ENCODE measurements around the gene SASH3.

The SASH3 gene

DNA sequence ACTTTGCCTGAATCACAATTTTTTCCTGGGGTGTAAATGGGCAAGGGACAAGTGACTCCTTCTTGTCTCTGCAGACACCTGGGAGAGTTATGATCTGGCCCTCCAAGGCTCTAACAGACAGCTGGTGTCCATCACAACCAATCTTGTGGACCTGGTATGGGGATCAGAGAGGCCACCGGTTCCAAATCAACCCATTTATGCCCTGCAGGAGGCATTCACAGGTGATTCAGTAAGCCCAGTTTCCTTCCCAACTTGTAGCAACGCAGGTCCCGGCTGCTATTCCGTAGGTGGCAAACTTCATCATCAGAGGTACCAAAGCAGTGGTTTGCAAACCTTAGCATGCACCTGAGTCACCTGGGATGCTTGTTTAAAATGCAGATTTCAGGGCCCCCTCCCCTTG lies 32.2 kb upstream of the SASH3 start:
- TF ChIP-seq POLR2A (IDR thresholded peaks at IDR 0.05; ENCODE audit: low read depth, low read length) = no peak
- DNase-seq (ENCODE audit: insufficient read length, low spot score) = no peak
- no peak for FAIRE-seq

GRCh38 chrX:129748305-129748704 lies 31.4 kb upstream of the SASH3 start:
- TF ChIP-seq POLR2A (IDR thresholded peaks at IDR 0.05; ENCODE audit: low read depth, low read length) = no peak
- no peak for DNase-seq (ENCODE audit: insufficient read length, low spot score)
- no peak for FAIRE-seq

- FAIRE-seq (no peak), DNase-seq (ENCODE audit: insufficient read length, low spot score) (no peak)
- TF ChIP-seq POLR2A (IDR thresholded peaks at IDR 0.05; ENCODE audit: low read depth, low read length) = no peak
Observed at GRCh38 chrX:129749069-129749468, 30.7 kb upstream of the SASH3 start.

DNA sequence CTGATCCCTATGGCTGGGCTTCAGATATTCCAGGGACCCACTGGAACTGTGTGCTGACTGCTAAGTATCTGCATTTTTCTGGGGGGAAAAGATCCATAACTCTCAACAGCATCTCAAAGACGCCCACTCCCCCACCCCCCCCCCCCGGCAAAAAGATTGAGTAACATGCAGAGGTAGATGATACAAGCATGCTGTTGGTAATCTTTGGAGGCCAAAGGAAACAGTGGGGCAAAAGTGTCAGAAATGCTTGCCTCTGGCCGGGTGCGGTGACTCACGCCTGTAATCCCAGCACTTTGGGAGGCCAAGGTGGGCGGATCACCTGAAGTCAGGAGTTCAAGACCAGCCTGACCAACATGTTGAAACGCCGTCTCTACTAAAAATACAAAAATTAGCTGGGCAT lies 28.8 kb upstream of the SASH3 start:
- FAIRE-seq (no peak), DNase-seq (ENCODE audit: insufficient read length, low spot score) (no peak)
- no peak for TF ChIP-seq POLR2A (IDR thresholded peaks at IDR 0.05; ENCODE audit: low read depth, low read length)

- no peak for TF ChIP-seq POLR2A (IDR thresholded peaks at IDR 0.05; ENCODE audit: low read depth, low read length)
- FAIRE-seq (no peak), DNase-seq (ENCODE audit: insufficient read length, low spot score) (no peak)
Observed at GRCh38 chrX:129754056-129755024, 25.4 kb upstream of the SASH3 start.

DNA sequence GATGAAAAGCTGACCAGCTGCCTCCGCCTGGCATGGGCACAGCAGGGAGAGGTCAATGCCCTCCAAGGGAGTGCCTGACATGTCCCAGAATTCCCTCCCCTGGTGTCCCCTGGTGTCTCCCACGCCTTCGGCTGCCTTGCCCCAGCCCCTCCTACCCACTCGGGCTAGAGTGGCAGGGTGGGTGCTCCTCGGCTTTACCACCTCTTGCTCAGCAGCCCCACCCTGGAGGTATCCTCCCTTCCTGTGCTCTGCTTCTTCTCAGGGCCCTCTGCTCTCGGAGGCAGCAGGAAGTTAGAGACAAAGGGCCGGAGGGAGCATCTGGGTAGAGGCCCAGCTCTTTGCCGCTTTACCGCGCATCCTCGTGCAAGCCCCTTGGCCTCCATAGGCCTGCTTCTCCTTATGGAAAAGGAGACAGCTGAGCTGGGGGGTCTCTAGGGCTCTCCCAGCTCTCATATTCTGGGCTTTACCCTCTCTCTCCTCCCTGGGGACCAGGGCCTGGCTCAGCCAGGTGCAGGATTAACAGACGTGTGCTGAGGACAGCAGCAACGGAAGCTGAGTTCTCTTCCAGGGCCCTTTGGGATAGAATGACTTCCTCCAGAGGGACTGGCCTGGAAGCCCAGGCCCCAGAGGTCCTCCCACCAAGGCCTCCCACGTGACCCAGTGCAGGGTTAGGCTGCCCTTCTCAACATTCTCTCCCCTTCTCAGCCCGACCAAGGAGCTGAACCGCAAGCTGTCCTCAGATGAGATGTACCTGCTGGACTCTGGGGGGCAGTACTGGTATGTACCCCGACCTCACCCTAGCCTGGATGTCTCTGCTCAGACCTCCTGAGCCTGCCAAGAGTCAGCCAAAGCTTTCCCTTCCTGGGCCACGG lies 23.7 kb upstream of the SASH3 start:
- DNase-seq (ENCODE audit: insufficient read length, low spot score) (no peak), FAIRE-seq (no peak)
- no peak for TF ChIP-seq POLR2A (IDR thresholded peaks at IDR 0.05; ENCODE audit: low read depth, low read length)

DNA sequence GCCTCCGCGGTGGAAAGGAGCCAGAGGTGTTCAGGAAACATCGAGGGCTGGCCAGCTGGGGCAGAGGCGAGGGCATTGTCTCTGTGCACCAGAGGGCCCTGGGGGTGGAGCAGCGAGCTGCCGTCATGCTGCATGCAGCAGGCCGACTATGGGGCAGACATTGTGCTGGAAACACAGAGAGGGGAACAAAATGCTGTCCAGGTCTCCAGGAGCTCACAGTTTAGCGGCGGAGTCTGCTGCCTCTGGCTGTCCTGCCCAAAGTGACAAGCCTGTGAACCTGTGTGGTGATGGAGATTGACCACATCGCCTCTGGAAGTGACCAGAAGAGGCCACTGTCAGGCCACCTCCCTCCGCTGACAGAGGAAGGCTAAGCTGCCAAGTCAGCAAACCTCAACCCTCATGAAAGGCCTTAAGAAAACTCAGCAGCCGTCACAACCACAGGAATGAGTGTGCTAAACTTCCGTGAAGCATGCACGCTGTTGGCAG lies 20.1 kb upstream of the SASH3 start:
- FAIRE-seq = peak; percentile 75
- no peak for TF ChIP-seq POLR2A (IDR thresholded peaks at IDR 0.05; ENCODE audit: low read depth, low read length)
- peak; percentile 32 for DNase-seq (ENCODE audit: insufficient read length, low spot score)

GRCh38 chrX:129760155-129760554 lies 19.6 kb upstream of the SASH3 start:
- TF ChIP-seq POLR2A (IDR thresholded peaks at IDR 0.05; ENCODE audit: low read depth, low read length) = no peak
- no peak for DNase-seq (ENCODE audit: insufficient read length, low spot score)
- no peak for FAIRE-seq

- no peak for FAIRE-seq
- no peak for DNase-seq (ENCODE audit: insufficient read length, low spot score)
Observed at GRCh38 chrX:129760981-129761380, 18.8 kb upstream of the SASH3 start.

DNA sequence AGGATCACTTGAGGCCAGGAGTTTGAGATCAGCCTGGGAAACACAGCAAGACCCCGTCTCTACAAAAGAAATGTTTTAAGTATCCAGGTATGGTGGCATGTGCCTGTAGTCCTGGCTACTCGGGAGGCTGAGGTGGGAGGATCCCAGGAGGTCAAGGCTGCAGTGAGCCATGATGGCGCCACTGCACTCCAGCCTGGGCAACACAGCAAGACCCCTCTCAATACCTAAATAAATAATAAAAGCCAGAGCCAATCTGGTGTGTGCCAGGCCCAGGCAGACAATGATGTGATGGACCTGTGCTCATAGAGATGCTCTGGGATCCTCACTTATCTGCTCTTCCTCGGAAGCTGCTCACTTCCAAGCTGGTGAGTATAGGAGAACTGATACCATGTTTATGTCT lies 18.2 kb upstream of the SASH3 start:
- TF ChIP-seq POLR2A (IDR thresholded peaks at IDR 0.05; ENCODE audit: low read depth, low read length) = no peak
- DNase-seq (ENCODE audit: insufficient read length, low spot score) (no peak), FAIRE-seq (no peak)

More at GRCh38 chrX:129760981-129761380, 18.8 kb upstream of the SASH3 start:
- TF ChIP-seq POLR2A (IDR thresholded peaks at IDR 0.05; ENCODE audit: low read depth, low read length) = no peak

GRCh38 chrX:129762448-129762847 lies 17.3 kb upstream of the SASH3 start:
- FAIRE-seq = no peak
- TF ChIP-seq POLR2A (IDR thresholded peaks at IDR 0.05; ENCODE audit: low read depth, low read length) = no peak
- no peak for DNase-seq (ENCODE audit: insufficient read length, low spot score)

DNA sequence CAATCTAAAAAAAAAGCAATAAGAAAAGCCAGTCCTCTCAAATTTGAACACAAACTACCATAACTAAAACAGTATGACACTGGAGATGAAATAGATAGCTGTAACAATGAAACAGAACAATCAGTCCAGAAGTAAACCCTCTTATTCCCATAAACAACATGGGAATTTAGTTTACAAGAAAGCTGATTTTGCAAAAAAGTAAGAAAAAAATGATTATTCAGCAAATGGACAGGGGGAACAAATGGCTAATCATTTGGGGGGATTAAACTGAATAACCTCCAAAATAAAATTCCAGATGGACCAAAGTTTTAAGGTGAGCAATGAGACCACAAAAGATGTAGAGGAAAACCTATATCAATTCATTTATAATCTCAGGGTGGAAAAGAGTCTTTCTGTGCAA lies 16.1 kb upstream of the SASH3 start:
- DNase-seq (ENCODE audit: insufficient read length, low spot score) = no peak
- no peak for FAIRE-seq
- TF ChIP-seq POLR2A (IDR thresholded peaks at IDR 0.05; ENCODE audit: low read depth, low read length) = no peak

DNA sequence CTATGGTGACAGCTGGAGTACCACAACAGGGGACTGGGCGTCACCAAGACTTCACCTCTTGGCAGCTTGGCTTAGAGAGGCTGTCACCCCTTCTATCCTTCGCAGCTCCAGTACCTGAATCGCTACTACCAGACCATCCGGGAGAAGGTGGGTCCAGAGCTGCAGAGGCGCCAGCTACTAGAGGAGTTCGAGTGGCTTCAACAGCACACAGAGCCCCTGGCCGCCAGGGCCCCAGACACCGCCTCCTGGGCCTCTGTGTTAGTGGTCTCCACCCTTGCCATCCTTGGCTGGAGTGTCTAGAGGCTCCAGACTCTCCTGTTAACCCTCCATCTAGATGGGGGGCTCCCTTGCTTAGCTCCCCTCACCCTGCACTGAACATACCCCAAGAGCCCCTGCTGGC lies 11.6 kb upstream of the SASH3 start:
- DNase-seq (ENCODE audit: insufficient read length, low spot score) = no peak
- TF ChIP-seq POLR2A (IDR thresholded peaks at IDR 0.05; ENCODE audit: low read depth, low read length) = no peak
- FAIRE-seq = no peak
